ENCODE results near the gene ACP6. TPM values are rescaled to one million over a fixed set of nuclear protein-coding genes. Genes with fewer than 3 reads are reported as not detected.
A peak's percentile ranks its signal among the peaks of the same experiment; 100 is the strongest.

Gene ACP6
- total and polyA plus RNA-seq, 7 donors: 4.1 to 8.8 (median 5.3) TPM

DNA sequence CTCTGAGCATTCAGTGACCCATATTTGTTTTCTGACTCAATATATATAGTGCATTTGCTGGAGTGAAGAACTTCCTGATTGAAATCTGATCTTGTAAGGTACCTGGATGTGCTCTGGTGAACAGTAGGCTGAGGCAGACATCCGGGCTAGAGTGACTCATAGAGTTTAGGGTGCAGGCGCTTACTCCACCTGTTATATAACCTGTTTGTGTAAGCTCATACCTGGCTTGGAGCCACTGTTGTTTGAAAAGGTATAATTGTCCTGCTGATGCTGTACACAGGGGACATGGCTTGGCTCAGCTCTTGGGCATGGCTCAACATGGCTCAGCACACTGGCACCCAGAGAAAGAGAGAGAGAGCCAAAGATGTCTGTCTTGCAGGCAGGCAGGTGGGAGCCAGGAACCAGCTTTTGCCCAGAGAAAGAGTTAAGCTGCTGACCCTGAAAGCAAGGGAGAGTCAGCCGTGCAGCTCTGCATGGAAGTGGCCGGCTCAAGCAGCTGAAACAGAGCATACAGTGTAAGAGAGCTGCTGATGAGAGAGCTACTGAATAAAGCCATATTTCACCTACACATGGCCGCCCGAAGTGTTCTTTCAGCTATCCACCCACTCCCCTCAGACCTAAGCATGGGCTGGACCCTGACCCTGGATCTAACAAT, 46.9 kb upstream of the ACP6 start:
- 76 to 77% (median 76%) methylated on average over 6 of the region's 6 CpGs for WGBS, 3 donors
- Histone ChIP-seq H3K36me3 (ENCODE audit: insufficient read depth in 1 of 2, low read depth in 1 of 2) (no peaks in the 10 kb centered on the region), H3K27me3 (ENCODE audit: insufficient read depth in 3 of 3, low read length in 2 of 3) (peaks cover 0 to 10% (median 0%) of the 10 kb centered on the region in 3 donors), H3K4me3 (no peak overlapping the region), H3K27ac (no peak overlapping the region), H3K9me3 (no peaks in the 10 kb centered on the region), H3K4me1 (no peaks in the 10 kb centered on the region)
- DNase-seq (no peak), ATAC-seq (peak in 2 of 4 donors; percentile 41 to 59)
- intact Hi-C loops (cut with DNase I): no loop called here
- TF ChIP-seq, protein P1, sequence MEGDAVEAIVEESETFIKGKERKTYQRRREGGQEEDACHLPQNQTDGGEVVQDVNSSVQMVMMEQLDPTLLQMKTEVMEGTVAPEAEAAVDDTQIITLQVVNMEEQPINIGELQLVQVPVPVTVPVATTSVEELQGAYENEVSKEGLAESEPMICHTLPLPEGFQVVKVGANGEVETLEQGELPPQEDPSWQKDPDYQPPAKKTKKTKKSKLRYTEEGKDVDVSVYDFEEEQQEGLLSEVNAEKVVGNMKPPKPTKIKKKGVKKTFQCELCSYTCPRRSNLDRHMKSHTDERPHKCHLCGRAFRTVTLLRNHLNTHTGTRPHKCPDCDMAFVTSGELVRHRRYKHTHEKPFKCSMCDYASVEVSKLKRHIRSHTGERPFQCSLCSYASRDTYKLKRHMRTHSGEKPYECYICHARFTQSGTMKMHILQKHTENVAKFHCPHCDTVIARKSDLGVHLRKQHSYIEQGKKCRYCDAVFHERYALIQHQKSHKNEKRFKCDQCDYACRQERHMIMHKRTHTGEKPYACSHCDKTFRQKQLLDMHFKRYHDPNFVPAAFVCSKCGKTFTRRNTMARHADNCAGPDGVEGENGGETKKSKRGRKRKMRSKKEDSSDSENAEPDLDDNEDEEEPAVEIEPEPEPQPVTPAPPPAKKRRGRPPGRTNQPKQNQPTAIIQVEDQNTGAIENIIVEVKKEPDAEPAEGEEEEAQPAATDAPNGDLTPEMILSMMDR (IDR thresholded peaks at IDR 0.05): no peak

DNA sequence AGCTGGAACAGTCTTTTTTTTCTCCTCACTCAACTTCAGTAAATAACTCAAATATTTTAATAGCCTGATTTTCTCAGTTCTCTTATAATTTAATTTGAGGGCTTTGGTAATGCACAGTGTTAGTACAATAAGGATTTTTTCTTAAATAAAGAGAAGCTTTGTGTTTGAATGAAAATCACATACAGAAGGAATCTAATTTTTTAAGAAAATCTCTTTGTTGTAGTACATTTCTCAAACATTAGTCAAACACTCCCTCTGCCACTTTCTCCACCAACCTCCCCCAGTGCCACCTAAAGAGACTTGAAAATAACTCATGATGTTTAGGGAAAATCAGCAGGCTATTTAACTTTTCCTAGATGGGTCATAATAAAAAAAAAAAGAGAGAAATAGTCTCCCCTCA, 42.3 kb upstream of the ACP6 start:
- no peaks in the 10 kb centered on the region for H3K9me3 ChIP-seq
- no peaks in the 10 kb centered on the region for H3K36me3 ChIP-seq (ENCODE audit: insufficient read depth in 1 of 2, low read depth in 1 of 2)
- H3K4me1 ChIP-seq: no peaks in the 10 kb centered on the region
- intact Hi-C loops (cut with DNase I): no loop called here
- no peak overlapping the region for H3K27ac ChIP-seq
- H3K27me3 ChIP-seq (ENCODE audit: insufficient read depth in 3 of 3, low read length in 2 of 3): peaks cover 0 to 15% (median 0%) of the 10 kb centered on the region in 3 donors
- DNase-seq: no peak
- TF ChIP-seq, protein P1 (IDR thresholded peaks at IDR 0.05): no peak
- no peak for ATAC-seq
- H3K4me3 ChIP-seq: no peak overlapping the region

DNA sequence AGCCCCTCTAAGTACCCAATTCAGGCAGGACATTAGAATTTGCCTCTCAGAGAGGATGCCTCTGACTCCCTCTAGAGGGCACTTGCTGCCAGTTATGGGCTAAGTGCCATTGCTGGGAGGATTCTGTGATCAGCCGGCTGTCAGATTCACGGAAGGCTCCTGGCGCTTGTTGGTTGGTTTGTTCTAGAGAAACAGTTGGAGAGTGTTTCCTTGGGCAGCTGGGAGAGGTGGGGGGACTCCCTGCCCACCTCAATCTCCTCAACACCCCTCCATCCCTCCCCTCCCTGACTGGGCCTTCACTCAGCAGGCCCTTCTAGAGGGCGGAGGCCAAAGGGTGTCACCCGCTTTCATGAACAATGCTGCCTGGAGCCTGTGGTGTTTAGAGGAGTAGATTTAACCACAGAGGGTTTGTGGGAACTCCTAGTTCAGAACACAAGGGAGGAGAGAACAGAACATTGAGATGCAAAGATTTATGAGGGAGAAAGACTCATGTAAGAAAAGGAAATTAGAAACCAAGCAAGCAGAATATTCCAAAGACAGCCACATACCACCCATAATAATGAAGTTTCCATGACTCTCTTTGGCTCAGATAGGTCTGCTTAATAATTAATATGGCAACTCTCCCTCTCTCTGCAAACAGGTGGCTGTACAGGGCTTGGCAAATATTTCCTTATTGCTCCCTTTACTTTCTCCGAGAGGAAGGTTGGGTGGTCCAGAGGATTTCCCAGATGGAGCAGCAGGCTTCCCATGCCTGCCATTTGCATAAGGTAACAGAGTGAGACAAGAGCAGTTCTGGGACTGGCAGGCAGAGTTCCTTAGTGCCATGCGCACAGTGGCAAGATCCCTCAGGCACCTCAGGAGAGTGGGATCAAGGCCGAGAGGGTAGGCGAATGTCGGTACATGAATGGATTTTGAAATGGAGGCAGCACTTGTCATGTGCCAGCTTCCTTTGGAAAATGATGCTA, 30.0 kb upstream of the ACP6 start:
- Histone ChIP-seq H3K4me1 (no peaks in the 10 kb centered on the region), H3K27me3 (ENCODE audit: insufficient read depth in 3 of 3, low read length in 2 of 3) (no peaks in the 10 kb centered on the region), H3K4me3 (no peak overlapping the region), H3K9me3 (no peaks in the 10 kb centered on the region), H3K27ac (no peak overlapping the region), H3K36me3 (ENCODE audit: insufficient read depth in 1 of 2, low read depth in 1 of 2) (no peaks in the 10 kb centered on the region)
- TF ChIP-seq, protein P1 (IDR thresholded peaks at IDR 0.05): peak; percentile 77
- ATAC-seq (peak; percentile 65 to 92 (median 83)), DNase-seq (peak in 1 of 2 donors; percentile 24)
- WGBS, 3 donors: 61 to 63% (median 63%) methylated on average over 10 of the region's 10 CpGs
- intact Hi-C loops (cut with DNase I): loop anchor here in 1 of 2 donors (5.0 kb wide), 2 partner anchors 58 to 208 kb away; no protein-coding TSS in a partner anchor

DNA sequence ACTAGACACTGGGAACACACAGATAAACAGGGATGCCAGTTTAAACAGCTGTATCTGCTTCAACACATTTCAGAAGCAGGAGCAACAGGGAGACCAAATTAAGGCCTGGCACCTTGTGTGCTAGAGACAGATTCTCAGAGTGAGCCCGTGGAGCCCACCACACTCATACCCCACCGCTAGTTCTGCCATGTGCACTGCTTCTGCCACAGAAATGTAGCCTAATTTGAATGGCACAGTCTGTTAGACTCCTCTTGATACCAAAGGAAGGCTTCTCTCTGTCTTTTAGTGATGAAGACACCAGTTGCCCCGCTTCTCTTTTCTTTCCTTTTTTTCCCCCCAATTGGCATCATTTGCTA, 29.3 kb upstream of the ACP6 start:
- intact Hi-C loops (cut with DNase I): loop anchor here in 1 of 2 donors (5.0 kb wide), 2 partner anchors 57 to 207 kb away; no protein-coding TSS in a partner anchor
- H3K9me3 ChIP-seq: no peaks in the 10 kb centered on the region
- WGBS, 3 donors: 60 to 64% (median 63%) methylated on average over 3 of the region's 3 CpGs
- no peaks in the 10 kb centered on the region for H3K27me3 ChIP-seq (ENCODE audit: insufficient read depth in 3 of 3, low read length in 2 of 3)
- H3K36me3 ChIP-seq (ENCODE audit: insufficient read depth in 1 of 2, low read depth in 1 of 2): no peaks in the 10 kb centered on the region
- peak in 1 of 4 donors; percentile 22 for ATAC-seq
- TF ChIP-seq, protein P1 (IDR thresholded peaks at IDR 0.05): no peak
- H3K27ac ChIP-seq: no peak overlapping the region
- DNase-seq: no peak
- H3K4me3 ChIP-seq: no peak overlapping the region
- no peaks in the 10 kb centered on the region for H3K4me1 ChIP-seq

Data from psoas muscle (tissue), 8 donors.